ENCODE results near the gene EPC2. TPM values are rescaled to one million over a fixed set of nuclear protein-coding genes. Genes with fewer than 3 reads are reported as not detected.
A peak's percentile ranks its signal among the peaks of the same experiment; 100 is the strongest.

EPC2 gene
- total and polyA plus RNA-seq, 4 donors, result 11.1 to 43.6 (median 27.6) TPM

GRCh38 chr2:148720501-148721001, 76.0 kb downstream of the EPC2 start:
- DNase-seq (peak in 1 of 2 donors; percentile 59), ATAC-seq (ENCODE audit: low FRiP score) (peak; percentile 46)
- intact Hi-C loops (cut with DNase I), result no loop called here
- no peaks in the 10 kb centered on the region for H3K36me3 ChIP-seq (ENCODE audit: control insufficient read depth in 1 of 2, insufficient read depth in 2 of 2, low read length in 1 of 2)
- no peaks in the 10 kb centered on the region for H3K9me3 ChIP-seq (ENCODE audit: control insufficient read depth, low read length)
- no peak overlapping the region for H3K27ac ChIP-seq (ENCODE audit: low read depth in 1 of 2, low read length in 2 of 2)
- no peak overlapping the region for H3K4me3 ChIP-seq (ENCODE audit: low read length in 2 of 2)
- no peaks in the 10 kb centered on the region for H3K27me3 ChIP-seq (ENCODE audit: control insufficient read depth in 1 of 2, insufficient read depth in 2 of 2, low read length in 1 of 2)
- H3K4me1 ChIP-seq (ENCODE audit: control insufficient read depth in 1 of 2, insufficient read depth in 2 of 2, low read length in 2 of 2), result peaks cover 0 to 8% of the 10 kb centered on the region in 2 donors
- 74 to 80% methylated on average over 20 of the region's 20 CpGs for WGBS, 2 donors

DNA sequence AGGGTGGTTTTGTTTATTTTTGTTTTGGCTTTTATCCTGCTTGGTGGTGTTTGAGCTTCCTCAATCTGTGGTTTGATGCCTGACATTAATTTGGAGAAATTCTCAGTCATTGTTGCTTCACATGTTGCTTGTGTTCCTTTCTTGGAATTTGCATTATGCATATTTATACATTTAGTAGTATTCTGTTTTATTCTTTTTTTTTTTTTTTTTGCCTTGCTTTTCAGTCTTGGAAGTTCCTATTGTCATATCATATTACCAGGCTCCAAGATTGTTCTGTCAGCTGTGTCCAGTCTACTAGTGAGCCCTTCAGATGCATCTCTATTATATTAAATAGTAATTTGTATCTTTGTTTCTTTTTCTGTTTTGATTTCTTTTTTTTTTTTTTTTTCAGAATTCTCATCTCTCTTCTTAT, 77.0 kb downstream of the EPC2 start:
- H3K4me3 ChIP-seq (ENCODE audit: low read length in 2 of 2), result no peak overlapping the region
- H3K4me1 ChIP-seq (ENCODE audit: control insufficient read depth in 1 of 2, insufficient read depth in 2 of 2, low read length in 2 of 2), result peaks cover 0 to 8% of the 10 kb centered on the region in 2 donors
- no peak overlapping the region for H3K27ac ChIP-seq (ENCODE audit: low read depth in 1 of 2, low read length in 2 of 2)
- ATAC-seq (ENCODE audit: low FRiP score) (no peak), DNase-seq (no peak)
- intact Hi-C loops (cut with DNase I), result no loop called here
- no peaks in the 10 kb centered on the region for H3K27me3 ChIP-seq (ENCODE audit: control insufficient read depth in 1 of 2, insufficient read depth in 2 of 2, low read length in 1 of 2)
- no peaks in the 10 kb centered on the region for H3K9me3 ChIP-seq (ENCODE audit: control insufficient read depth, low read length)
- no peaks in the 10 kb centered on the region for H3K36me3 ChIP-seq (ENCODE audit: control insufficient read depth in 1 of 2, insufficient read depth in 2 of 2, low read length in 1 of 2)

DNA sequence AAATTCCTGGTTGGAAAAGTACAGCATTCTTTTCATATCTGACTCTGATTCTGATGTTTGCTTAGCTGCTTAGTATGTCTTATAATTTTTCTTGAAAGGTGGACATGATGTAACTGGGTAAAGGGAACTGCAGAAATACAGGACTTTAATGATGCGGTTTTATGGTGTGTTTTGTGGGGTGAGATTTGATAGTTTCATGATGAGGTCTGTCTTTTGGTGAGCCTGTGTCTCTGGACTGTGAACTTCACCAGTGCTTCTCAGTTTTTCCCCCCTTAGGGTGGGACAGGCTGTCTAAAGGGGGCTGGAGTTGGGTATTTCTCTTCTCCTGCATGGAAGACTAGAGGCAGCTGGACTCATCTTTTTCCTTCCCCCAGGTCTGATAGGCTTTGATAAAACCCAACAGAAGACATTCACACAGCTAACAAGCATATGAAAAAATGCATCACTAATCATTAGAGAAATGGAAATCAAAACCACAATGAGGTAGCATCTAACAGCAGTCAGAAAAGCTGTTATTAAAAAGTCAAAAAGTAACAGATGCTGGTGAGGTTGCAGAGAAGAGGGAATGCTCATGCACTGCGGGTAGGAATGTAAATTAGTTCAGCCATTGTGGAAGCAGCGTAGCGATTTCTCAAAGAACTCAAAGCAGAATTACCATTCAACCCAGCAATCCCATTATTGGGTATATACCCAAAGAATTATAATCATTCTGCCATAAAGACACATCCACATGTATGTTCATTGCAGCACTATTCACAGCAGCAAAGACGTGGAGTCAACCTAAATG, 77.6 kb downstream of the EPC2 start:
- Histone ChIP-seq H3K9me3 (ENCODE audit: control insufficient read depth, low read length) (no peaks in the 10 kb centered on the region), H3K4me3 (ENCODE audit: low read length in 2 of 2) (no peak overlapping the region), H3K27ac (ENCODE audit: low read depth in 1 of 2, low read length in 2 of 2) (no peak overlapping the region), H3K4me1 (ENCODE audit: control insufficient read depth in 1 of 2, insufficient read depth in 2 of 2, low read length in 2 of 2) (peaks cover 0 to 8% of the 10 kb centered on the region in 2 donors), H3K36me3 (ENCODE audit: control insufficient read depth in 1 of 2, insufficient read depth in 2 of 2, low read length in 1 of 2) (no peaks in the 10 kb centered on the region), H3K27me3 (ENCODE audit: control insufficient read depth in 1 of 2, insufficient read depth in 2 of 2, low read length in 1 of 2) (no peaks in the 10 kb centered on the region)
- DNase-seq (no peak), ATAC-seq (ENCODE audit: low FRiP score) (no peak)
- intact Hi-C loops (cut with DNase I), result no loop called here
- 86 to 89% methylated on average over 5 of the region's 5 CpGs for WGBS, 2 donors

DNA sequence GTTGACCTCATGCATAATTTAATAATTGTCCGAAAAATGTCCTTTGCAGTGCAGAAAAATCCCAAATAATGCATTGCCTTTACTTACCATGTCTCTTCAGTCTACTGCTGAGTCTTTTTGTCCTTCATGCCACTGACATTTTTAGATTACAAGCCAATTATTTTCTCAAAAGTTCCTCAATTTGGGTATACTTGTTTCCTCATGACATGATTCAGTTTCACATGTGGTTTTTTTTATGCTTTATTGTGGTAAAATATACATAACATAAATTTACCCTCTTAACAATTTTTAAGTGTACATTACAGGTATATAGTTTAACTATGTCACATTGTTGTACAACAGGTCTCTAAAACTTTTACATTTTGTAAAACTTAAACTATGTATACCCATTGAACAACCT, 81.0 kb downstream of the EPC2 start:
- 97 to 98% methylated on average over 1 of the region's 1 CpG for WGBS, 2 donors
- peaks cover 0 to 8% of the 10 kb centered on the region in 2 donors for H3K4me1 ChIP-seq (ENCODE audit: control insufficient read depth in 1 of 2, insufficient read depth in 2 of 2, low read length in 2 of 2)
- intact Hi-C loops (cut with DNase I), result no loop called here
- no peaks in the 10 kb centered on the region for H3K27me3 ChIP-seq (ENCODE audit: control insufficient read depth in 1 of 2, insufficient read depth in 2 of 2, low read length in 1 of 2)
- ATAC-seq (ENCODE audit: low FRiP score) (no peak), DNase-seq (no peak)
- no peak overlapping the region for H3K4me3 ChIP-seq (ENCODE audit: low read length in 2 of 2)
- H3K36me3 ChIP-seq (ENCODE audit: control insufficient read depth in 1 of 2, insufficient read depth in 2 of 2, low read length in 1 of 2), result no peaks in the 10 kb centered on the region
- H3K9me3 ChIP-seq (ENCODE audit: control insufficient read depth, low read length), result no peaks in the 10 kb centered on the region
- no peak overlapping the region for H3K27ac ChIP-seq (ENCODE audit: low read depth in 1 of 2, low read length in 2 of 2)

GRCh38 chr2:148726228-148726627, 81.7 kb downstream of the EPC2 start:
- ATAC-seq (ENCODE audit: low FRiP score) (no peak), DNase-seq (no peak)
- Histone ChIP-seq H3K36me3 (ENCODE audit: control insufficient read depth in 1 of 2, insufficient read depth in 2 of 2, low read length in 1 of 2) (no peaks in the 10 kb centered on the region), H3K27ac (ENCODE audit: low read depth in 1 of 2, low read length in 2 of 2) (no peak overlapping the region), H3K4me3 (ENCODE audit: low read length in 2 of 2) (no peak overlapping the region), H3K9me3 (ENCODE audit: control insufficient read depth, low read length) (no peaks in the 10 kb centered on the region), H3K4me1 (ENCODE audit: control insufficient read depth in 1 of 2, insufficient read depth in 2 of 2, low read length in 2 of 2) (peaks cover 0 to 8% of the 10 kb centered on the region in 2 donors), H3K27me3 (ENCODE audit: control insufficient read depth in 1 of 2, insufficient read depth in 2 of 2, low read length in 1 of 2) (no peaks in the 10 kb centered on the region)
- intact Hi-C loops (cut with DNase I), result no loop called here
- WGBS, 2 donors, result 84 to 96% methylated on average over 3 of the region's 3 CpGs

- H3K27ac ChIP-seq (ENCODE audit: low read depth in 1 of 2, low read length in 2 of 2), result no peak overlapping the region
- H3K36me3 ChIP-seq (ENCODE audit: control insufficient read depth in 1 of 2, insufficient read depth in 2 of 2, low read length in 1 of 2), result no peaks in the 10 kb centered on the region
- no peaks in the 10 kb centered on the region for H3K27me3 ChIP-seq (ENCODE audit: control insufficient read depth in 1 of 2, insufficient read depth in 2 of 2, low read length in 1 of 2)
- no peak for DNase-seq
- intact Hi-C loops (cut with DNase I), result no loop called here
- H3K9me3 ChIP-seq (ENCODE audit: control insufficient read depth, low read length), result no peaks in the 10 kb centered on the region
- no peaks in the 10 kb centered on the region for H3K4me1 ChIP-seq (ENCODE audit: control insufficient read depth in 1 of 2, insufficient read depth in 2 of 2, low read length in 2 of 2)
- no peak overlapping the region for H3K4me3 ChIP-seq (ENCODE audit: low read length in 2 of 2)
- no peak for ATAC-seq (ENCODE audit: low FRiP score)
These were observed 85.5 kb downstream of the EPC2 start for GRCh38 chr2:148730085-148730484.

DNA sequence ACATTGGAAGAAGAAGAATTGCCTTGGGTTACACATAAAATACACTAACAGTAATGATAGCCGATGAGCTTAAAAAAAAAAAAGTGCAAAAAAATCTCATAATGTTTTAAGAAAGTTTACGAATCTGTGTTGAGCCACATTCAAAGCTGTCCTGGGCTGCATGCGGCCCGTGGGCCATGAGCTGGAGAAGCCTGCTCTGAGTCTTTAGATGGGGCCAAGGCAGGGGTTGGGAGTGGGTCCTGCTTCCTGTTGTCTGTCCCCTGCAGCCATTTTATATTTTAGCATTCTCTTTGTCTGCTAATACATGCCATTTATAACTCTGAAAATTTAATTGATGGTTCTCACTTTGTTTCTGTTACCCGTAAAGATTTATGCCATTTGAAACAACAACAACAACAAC, 93.2 kb downstream of the EPC2 start:
- DNase-seq (no peak), ATAC-seq (ENCODE audit: low FRiP score) (no peak)
- Histone ChIP-seq H3K4me1 (ENCODE audit: control insufficient read depth in 1 of 2, insufficient read depth in 2 of 2, low read length in 2 of 2) (no peaks in the 10 kb centered on the region), H3K36me3 (ENCODE audit: control insufficient read depth in 1 of 2, insufficient read depth in 2 of 2, low read length in 1 of 2) (no peaks in the 10 kb centered on the region), H3K27ac (ENCODE audit: low read depth in 1 of 2, low read length in 2 of 2) (no peak overlapping the region), H3K9me3 (ENCODE audit: control insufficient read depth, low read length) (no peaks in the 10 kb centered on the region), H3K27me3 (ENCODE audit: control insufficient read depth in 1 of 2, insufficient read depth in 2 of 2, low read length in 1 of 2) (no peaks in the 10 kb centered on the region), H3K4me3 (ENCODE audit: low read length in 2 of 2) (no peak overlapping the region)
- intact Hi-C loops (cut with DNase I), result no loop called here
- WGBS, 2 donors, result 96% methylated on average over 5 of the region's 5 CpGs

DNA sequence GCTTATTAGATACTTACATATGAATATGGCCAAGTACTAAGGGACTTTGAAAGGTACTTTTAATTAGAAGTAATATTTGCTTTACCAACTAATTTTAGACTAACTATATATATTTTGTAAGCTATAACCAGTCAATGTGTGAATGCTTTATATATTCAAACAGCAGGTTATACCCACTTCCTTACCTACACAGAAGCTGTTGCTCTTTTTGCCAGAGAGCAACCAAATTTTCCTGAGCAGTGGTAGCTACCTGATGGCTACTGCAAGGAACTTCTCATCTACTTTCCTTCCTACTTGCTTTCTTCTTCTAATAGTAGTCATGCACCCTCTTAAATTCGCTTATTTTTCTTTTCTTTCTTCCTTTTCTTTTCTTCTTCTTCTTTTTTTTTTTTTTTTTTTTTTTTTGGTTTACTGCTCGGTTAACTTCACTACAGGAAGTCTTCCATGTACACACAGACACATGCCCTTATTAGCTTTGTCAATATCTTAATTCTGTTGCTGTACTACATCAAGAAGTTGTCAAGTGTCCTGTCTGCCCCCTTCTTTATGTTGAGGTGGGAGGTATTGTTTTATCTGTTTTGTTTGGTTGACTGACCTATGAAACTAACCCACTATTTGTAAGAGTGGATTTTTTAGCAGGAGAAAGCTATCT, 95.0 kb downstream of the EPC2 start:
- intact Hi-C loops (cut with DNase I), result no loop called here
- 78 to 87% methylated on average over 2 of the region's 2 CpGs for WGBS, 2 donors
- H3K4me3 ChIP-seq (ENCODE audit: low read length in 2 of 2), result no peak overlapping the region
- no peak for ATAC-seq (ENCODE audit: low FRiP score)
- H3K27ac ChIP-seq (ENCODE audit: low read depth in 1 of 2, low read length in 2 of 2), result no peak overlapping the region
- no peaks in the 10 kb centered on the region for H3K9me3 ChIP-seq (ENCODE audit: control insufficient read depth, low read length)
- no peak for DNase-seq
- H3K27me3 ChIP-seq (ENCODE audit: control insufficient read depth in 1 of 2, insufficient read depth in 2 of 2, low read length in 1 of 2), result no peaks in the 10 kb centered on the region
- H3K36me3 ChIP-seq (ENCODE audit: control insufficient read depth in 1 of 2, insufficient read depth in 2 of 2, low read length in 1 of 2), result no peaks in the 10 kb centered on the region
- no peaks in the 10 kb centered on the region for H3K4me1 ChIP-seq (ENCODE audit: control insufficient read depth in 1 of 2, insufficient read depth in 2 of 2, low read length in 2 of 2)

GRCh38 chr2:148742373-148742772, 97.8 kb downstream of the EPC2 start:
- H3K9me3 ChIP-seq (ENCODE audit: control insufficient read depth, low read length), result no peaks in the 10 kb centered on the region
- intact Hi-C loops (cut with DNase I), result no loop called here
- ATAC-seq (ENCODE audit: low FRiP score), result no peak
- H3K4me3 ChIP-seq (ENCODE audit: low read length in 2 of 2), result no peak overlapping the region
- H3K4me1 ChIP-seq (ENCODE audit: control insufficient read depth in 1 of 2, insufficient read depth in 2 of 2, low read length in 2 of 2), result peaks cover 0 to 4% of the 10 kb centered on the region in 2 donors
- H3K27me3 ChIP-seq (ENCODE audit: control insufficient read depth in 1 of 2, insufficient read depth in 2 of 2, low read length in 1 of 2), result no peaks in the 10 kb centered on the region
- no peaks in the 10 kb centered on the region for H3K36me3 ChIP-seq (ENCODE audit: control insufficient read depth in 1 of 2, insufficient read depth in 2 of 2, low read length in 1 of 2)
- no peak for DNase-seq
- 96 to 97% methylated on average over 4 of the region's 4 CpGs for WGBS, 2 donors
- no peak overlapping the region for H3K27ac ChIP-seq (ENCODE audit: low read depth in 1 of 2, low read length in 2 of 2)
